RPMI7951 (cell line): ENCODE results near the gene KRT4. TPM values are rescaled to one million over a fixed set of nuclear protein-coding genes. Genes with fewer than 3 reads are reported as not detected.
"Not testable (repeated sequence)": the region's sequence is repeated elsewhere in the genome, so short reads cannot be mapped to it uniquely, and the experiment has no call there.

Experiments
- DNase-seq: peaks from one replicate; pipeline ENCODE4 v3.0.0-alpha.2; 2012; ENCODE audit warnings: low read depth
- total RNA-seq: library from RNA; depleted of rRNA; stranded (reverse); fragments of >200 nt; shearing (Covaris generic); gene quantifications from 2 replicates; pipeline ENCODE4 v1.2.3, GENCODE V29; 2014

KRT4 gene
- total RNA-seq, 1 experiment from 2014 or later: not detected

DNA sequence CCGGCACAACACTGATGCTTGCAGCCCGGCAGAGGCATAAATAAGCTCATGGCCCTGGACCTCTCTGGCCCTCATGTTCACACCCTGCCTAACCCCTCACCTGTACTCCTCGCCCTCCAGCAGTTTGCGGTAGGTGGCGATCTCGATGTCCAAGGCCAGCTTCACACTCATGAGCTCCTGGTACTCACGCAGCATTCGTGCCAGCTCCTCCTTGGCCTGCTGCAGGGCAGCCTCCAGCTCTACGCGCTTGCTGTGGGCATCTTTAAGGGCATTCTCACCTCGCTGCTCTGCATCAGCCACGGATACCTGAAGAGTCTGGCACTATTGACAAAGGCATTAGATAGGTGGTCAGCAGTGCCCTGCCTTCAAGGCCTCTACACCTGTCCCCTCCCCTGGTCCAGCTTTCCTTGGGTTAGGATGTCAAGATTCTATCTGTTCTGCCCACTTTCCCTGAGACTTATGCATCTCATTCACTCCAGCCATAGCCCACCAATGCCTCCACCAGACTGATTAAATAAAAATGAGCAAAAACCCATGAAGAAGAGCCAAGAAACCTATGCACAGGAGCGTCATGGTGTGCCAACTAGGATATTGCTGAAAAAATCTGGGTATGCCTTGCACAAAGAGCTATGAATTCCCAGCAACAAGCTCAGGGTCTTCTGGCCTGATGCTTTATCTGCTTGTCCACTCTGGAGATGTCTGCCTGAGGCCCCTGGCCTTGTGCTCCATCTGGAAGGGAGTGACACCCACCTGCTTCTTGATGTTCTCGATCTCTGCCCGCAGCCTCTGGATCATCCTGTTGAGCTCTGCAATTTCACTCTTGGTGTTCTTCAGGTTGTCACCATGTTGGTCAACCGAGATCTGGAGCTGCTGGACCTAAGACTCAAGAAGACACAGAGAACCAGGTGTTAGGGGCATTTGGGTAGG lies 6.1 kb downstream of the KRT4 start:
- no peak for DNase-seq

DNA sequence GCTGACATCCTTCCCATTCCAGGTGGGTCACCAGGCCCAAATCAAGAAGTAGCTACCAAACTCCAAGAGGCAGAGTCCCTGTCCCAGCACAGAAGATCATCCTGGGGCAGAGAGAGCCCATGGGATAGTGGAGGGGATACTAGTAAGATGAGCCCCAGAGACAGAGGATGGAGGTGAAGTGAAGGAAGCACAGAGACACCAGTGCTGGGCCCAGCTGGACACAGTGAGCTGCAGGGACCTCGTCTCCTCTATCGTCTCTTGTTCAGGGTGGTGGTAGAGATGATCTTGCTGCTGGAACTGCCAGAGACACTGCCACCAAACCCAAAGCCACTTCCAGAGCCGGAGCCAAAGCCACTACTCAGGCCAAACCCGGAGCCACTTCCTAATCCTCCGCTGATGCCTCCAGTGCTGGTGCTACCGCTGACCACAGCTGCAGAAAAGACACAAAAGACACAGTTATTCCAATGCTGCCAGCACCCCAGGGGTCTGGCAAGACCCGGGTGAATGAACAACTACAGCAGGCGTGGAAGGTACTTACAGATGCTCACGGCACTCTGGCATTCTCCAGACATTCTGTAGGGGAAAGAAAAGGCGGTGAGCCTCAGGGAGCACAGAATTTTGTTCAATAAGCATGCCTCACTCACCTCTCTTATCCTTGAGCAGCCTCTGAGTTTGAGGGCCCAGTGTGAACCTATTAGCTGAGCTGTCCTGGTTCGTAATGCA lies 6.9 kb downstream of the KRT4 start:
- no peak for DNase-seq

DNA sequence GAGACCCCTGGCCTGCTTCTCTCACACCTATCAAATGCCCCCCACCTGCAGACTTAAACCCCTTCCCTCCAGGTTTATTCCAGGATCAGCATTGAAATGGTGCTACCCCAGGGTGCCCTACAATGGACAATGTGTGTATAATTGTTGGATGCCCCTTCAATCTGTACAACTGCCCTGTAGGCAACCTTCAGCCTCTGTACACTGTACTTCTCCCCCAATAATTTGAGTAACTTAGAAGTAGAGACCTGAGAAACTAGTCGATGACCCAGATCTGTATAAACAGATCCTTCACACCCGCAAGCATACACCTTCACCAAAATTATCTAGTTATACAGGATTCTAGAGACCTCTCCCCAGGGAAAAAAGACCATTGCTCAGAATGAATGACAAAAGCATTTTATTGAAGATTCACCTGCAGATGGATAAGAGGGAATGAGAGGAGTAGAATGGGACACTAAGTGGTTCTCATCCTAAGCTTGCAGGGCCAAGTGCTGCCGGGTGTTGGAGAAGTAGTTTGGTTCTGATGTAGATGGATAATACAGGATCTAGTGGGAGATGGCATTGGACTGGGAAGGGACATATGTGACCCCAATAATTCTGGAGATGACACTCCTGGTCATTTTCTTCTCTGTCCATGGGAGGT lies 7.6 kb downstream of the KRT4 start:
- no peak for DNase-seq

DNA sequence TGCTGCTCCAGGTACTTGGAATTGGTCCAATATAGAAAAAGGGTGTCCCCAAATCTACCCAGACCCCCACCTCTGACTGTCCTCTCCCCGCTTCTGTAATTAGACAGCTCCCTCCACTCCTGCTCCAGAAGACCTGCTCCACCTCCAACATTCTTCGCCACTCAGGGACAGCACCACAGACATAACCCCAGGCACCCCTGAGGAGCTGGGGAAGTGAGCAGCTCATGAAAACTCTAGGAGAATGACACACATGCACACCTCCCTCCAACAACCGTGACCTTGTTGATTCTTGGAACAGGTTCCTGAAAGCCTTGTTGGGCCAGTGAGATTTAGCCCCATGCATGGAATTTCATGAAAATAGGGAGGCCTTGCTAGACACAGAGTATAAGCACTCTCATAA lies 8.2 kb downstream of the KRT4 start:
- DNase-seq: no peak

DNA sequence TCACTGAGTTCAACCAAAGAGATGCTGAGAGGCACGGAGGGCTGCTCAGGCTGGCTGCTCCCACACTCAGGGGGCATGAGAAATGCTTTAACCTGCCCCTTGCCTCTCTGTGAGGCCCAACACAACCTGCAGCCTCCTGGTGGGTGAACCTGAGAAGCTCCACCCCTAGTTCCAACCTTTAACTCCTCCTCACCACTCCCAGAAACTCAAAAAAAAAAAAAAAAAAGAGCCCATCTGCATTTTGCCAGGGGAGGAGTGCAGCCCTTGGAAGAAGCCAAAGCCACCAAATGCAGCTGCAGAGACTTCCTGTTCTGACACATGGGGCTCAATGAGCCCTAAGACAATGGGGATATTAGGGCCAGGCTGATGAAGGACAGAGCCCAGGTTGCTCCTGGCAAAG lies 8.9 kb downstream of the KRT4 start:
- no peak for DNase-seq

DNA sequence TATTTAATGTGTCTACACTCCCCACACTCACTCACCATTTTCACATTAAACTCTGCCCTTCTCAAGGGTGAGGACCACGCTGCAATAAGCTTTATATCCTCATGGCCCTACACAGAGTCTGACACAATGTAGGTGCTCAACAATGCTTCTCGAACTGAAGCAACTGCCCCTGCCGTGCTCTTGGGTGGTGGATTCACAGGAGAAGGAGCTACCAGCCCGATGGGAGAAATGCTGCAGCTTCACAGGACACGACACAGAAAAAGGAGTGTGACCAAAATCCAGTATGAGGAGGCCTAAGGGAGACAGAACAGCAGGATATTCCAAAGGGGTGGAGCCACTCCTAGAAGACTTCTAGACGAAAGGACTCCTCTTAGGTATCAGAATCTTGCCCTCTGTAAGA lies 11.5 kb downstream of the KRT4 start:
- no peak for DNase-seq

DNA sequence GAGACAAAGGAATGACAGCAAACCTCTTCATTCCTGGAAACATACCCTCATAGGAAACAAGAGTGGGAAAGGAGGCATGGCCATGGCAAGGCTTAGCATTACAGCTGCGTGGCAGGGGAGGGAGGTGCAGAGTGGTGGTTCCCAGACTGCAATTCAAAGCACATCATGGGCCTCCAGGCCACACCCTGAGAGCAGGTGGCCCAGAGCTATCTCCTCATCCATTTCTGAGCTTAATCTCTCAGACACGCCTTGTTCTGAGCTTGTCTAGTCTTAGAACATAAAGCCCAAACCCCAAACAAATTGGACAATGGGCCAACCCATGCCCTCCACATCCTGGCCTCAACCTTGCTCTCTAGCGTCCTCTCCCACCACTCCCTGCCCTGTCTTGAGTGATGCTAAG lies 12.1 kb downstream of the KRT4 start:
- DNase-seq: no peak

DNA sequence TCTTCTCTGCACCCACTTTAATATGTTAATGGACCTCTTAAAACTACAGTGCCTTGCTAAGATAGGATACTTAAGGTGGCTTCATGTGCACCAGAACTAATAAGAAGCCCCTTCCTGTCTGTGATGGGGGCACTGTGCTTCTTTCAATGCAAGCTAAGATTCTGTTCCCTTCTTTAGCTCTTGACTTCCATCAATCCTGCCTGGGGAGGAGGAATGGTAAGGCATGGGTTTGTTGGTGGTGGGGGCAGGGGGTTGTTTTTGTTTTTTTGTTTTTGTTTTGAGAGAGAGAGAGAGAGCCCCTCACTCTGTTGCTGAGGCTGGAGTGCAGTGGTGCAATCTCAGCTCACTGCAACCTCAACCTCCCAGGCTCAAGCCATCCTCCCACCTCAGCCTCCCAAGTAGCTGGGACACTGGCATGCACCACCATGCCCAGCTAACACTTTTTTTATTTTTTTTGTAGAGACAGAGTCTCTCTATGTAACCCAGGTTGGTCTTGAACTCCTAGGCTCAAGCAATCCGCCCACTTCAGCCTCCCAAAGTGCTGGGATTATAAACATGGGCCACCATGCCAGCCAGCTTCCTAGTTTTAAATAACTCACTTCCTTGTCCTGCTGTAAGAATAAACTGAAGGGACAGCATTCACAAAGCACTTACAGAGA lies 13.5 kb downstream of the KRT4 start:
- no peak for DNase-seq

DNA sequence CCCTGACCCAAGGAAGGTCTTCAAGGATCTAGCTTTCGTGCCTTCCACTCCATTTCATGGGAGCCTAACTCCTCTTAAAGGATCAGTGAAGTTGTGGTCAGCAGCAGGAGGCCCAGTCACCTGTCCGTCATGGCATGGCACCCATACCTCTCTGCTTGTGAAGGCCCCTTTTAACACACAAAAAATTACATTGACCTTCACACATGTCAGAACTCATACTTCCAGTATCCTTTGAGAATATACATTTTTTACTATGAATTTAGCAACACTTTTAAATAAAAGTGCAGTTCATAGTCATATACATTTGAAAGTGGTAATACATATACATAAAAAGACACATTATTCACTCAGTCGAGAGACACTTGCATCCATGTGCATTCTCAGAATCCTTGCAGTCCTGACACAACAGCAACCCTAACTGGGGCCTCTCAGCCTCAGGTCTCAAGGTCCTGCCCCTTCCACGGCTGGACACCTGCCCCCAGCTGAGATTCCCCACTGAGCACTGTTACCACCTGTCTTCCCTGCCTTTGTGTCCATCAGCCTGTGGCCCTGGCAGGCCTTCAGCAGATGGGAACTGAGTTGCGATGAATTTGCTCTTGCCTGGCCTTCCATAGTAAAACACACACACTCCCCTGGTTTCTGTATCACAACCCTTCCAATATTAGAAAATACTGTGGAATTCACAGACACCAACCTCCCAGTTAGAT lies 14.3 kb downstream of the KRT4 start:
- no peak for DNase-seq

DNA sequence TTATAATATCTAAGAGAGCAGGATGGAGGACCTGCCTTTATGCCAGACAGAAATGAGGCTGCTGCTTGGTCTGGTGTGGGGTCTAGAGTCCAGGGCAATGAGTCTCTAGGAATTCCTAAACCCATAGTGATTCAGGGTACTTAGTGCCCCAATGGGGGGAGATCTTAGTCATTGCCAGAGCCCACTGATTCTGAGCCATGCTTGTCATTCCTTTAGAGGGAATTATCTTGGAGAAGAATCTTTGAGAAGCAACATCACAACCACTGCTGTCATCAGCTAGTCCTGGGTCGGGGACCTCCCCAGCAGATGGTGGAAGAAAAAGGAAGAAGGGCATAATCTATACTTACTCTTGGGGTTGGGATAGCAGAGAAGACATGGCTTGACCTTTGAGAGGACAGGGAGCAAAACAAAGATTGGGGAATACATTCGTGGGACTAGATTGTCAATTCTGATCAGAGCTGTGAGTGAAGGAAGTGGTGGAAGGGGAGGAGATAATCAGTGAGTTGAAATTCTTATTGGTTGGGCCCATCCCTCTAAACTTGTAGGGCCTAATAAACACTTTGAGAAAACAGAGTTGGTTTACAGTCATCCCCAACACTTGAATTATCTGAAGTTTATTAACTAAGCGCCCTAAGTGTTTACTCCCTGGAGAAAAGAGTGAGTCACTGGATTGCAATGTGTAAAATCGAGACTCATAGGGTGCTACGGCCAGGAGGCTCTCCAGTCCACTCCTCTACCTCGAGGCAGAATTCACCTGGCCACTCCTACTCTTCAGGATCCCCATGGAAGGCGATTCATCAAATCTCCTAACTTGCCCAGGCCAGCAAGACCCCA lies 15.0 kb downstream of the KRT4 start:
- DNase-seq: peak; percentile 41

DNA sequence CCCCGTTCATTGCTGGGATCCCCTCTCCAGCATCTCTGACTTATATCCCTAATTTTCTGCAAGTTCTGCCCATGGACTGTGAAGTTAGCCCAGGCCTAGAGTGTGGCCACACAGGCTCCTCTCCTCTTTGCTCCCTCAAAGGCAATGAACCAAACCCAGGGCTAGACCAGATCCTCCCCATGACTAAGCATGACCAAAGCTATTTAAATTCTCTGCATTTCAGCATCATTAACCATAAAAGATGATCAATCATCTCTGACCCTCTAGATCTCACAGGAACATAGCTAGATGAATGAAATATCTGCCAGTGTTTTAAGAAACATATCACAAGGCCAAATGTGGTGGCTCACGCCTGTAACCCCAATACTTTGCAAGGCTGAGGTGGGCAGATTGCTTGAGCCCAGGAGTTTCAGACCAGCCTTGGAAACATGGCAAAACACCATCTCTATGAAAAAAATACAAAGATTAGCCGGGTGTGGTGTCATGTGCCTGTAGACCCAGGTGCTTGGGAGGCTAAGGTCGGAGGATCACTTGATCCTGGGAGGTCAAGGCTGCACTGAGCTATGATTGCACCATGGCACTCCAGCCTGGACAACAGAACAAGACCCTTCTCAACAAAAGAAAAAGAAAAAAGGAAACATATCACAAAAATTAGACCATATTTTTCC lies 15.8 kb downstream of the KRT4 start:
- DNase-seq: peak; percentile 50

DNA sequence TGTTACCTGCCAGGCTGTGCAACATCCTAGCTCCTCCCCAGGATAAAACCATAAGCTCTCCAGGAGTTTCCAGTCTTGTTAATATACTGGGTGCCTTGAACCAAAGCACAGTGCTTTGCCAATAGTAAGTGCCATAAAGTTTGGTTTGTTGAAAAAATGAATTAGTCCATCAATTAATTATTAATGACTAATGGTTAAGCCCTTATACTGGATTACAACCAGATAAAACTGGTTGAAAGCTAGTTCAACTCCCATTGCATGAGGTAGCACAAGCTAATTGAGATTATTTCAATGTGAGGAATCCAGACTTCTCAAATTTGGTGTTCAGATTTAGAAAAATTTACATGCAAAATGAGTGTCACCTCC lies 16.4 kb downstream of the KRT4 start:
- no peak for DNase-seq

DNA sequence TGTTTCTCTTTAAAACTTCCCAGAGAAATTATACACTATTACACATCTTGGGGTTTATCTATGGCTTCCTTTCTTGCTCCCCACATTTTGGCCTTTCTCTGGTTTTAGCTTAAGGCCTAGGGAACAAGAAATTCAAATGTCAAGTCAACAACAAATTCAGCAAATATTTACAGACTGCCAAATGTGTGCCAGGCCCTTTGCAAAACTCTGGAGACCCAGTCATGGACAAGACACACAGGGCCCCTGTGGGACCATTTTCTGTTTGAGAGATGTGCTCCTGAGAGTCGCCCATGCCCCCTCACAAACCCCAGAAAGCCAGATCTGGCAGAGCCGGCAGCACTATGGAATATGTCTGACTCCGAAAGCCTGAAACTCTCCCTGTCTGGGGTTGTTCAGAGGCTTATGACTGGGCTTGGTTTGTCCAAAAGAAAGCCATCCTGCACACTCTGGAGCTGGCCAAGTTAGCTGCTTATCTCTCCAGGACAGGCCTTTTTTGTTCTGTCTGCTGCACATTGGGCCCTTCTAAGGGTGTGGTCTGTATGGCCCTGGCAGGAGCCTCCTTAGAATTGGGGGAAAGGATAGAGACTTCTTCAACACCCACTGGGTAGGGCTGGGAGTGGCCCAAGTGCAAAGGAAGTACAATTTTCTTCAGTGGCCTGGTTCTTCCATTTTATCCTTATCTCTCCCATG lies 16.9 kb downstream of the KRT4 start:
- no peak for DNase-seq

DNA sequence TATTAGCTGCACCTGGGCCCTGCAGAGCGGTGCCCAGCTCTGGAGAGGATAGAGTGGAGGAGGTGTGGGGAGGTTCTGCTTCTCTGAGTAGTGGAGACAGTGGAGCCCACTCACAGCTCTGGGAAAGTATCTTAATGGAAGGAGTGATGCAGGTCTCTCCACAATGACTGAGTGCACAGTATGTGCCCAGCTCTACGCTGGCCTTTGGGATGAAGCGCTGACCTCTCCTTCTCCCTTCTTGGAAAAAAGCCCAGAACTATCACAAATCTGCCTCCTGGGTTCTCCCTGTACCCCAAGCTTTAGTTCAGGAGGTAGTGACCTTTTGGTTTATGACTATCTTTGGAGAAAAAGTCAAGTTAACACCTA lies 17.5 kb downstream of the KRT4 start:
- no peak for DNase-seq

DNA sequence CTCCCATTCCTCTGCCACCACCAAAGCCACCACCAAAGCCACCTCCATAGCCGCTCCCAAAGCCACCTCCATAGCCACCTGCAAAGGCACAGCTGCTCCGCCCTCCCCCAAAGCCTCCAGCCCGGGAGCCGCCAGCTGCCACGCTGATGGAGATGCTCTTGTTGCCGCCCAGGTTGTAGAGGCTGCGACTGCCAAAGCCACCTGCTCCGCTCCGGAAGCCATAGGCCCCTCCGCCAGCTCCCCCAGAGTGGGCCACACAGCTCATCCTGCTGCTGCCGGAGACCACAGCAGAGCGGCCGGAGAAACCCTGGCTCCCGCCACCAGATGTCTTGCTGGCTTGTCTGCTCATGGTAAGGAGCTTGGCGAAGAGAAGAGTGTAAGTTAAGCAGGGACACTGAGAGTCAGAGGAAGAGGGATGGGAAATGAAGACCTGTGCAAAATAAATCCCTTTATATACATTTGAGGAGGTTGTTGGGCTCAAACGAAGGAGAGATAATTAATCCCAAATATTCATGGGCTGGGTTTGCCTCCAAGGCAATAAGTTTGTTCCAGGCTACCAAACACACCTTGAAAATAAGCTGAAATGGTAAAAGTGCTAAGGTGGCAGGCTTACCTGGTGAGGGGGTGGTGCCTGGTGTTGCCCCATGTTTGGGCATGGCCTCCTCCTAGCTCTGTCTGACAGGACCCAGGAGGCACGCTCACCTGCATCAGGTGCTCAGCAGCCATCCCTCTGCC lies 18.1 kb downstream of the KRT4 start, which contains the start of gene KRT3:
TSS of gene KRT3 (minus strand) at position 424 of the 735 bp plus-strand sequence. CDS start at position 349, 75 bp downstream.
- DNase-seq: no peak

DNA sequence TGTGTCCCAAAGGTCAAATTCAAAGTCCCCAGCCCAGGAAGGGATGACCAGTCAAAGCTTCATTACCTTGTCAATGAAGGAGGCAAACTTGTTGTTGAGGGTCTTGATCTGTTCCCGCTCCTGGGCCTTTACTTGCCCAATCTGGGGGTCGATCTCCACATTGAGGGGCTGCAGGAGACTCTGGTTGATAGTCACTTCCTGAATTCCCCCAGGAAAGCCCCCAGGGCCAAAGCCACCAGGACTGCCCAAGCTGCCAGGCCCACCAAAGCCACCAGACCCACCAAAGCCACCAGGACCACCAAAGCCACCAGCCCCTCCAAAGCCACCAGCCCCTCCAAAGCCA lies 18.6 kb downstream of the KRT4 start:
- not testable (repeated sequence) for DNase-seq

DNA sequence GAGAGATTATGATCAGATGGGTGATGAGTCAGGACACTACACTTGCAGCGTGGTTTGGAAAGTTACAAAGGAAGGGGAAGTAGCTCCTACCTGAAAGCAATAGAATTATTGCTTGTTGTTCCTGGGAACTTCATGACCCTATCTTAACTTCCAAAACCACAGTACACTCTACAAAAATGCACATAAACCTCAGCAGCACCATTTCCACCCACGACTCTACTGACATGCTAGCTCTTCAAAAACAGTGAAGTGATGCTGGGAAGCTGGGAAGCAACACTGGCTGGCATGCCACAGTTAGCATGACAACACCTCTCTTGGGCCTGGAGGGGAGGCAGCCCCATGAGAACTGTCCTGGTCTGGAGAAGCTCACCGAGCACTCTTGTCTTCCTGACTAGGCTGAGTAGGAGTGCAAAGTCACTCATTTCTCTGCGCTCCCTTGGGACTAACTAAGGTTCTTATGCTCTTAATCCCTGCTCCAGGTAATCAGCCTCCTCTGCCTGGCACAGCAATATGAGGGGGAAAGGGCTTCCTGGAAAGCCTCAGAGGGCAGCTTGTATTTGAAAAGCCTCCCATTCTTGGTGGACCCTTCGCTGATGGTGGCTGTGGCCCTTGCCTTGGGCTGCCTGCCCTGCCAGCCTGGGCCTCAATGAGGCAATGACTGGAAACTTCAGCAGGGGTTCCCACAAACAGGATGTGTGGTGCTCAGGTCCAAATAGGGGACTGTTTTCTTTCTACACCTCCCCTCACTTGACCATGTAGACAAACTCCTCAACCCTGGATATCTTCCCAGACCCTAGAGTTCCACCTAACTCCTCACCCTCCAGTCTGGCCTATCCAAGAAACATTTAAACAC lies 19.2 kb downstream of the KRT4 start:
- DNase-seq: peak; percentile 75
